Psoas muscle (tissue), 8 donors: ENCODE results near the gene KCNT2. TPM values are rescaled to one million over a fixed set of nuclear protein-coding genes. Genes with fewer than 3 reads are reported as not detected.

Experiments
- ATAC-seq, 4 donors: fragments of 200-7000 bp; cut with Tn5 transposase; one replicate each; pipeline ENCODE4 v1.9.1; 2020; ENCODE audit warnings: moderate library complexity in 3 of 4, mild to moderate bottlenecking in 2 of 4
- DNase-seq, 2 donors: peaks; one replicate each; pipeline ENCODE4 v3.0.0-alpha.2; 2020
- H3K27ac ChIP-seq: fragments of 200-600 bp; one replicate; pipeline ENCODE4 v1.8.0; 2022
- H3K27me3 ChIP-seq, 3 donors: fragments of 200-600 bp in 1 of 3; one replicate each; pipeline versions ENCODE4 v1.6.1 to v1.8.0; 2013 to 2022; ENCODE audit warnings: low read length in 2 of 3, mild to moderate bottlenecking in 2 of 3, moderate library complexity in 1 of 3; ENCODE audit not compliant: insufficient read depth in 3 of 3
- H3K36me3 ChIP-seq, 2 donors: fragments of 200-600 bp in 1 of 2; one replicate each; pipeline versions ENCODE4 v1.6.1 to v1.8.0; 2013 to 2022; ENCODE audit warnings: low read depth in 1 of 2, mild to moderate bottlenecking in 1 of 2, moderate library complexity in 1 of 2; ENCODE audit not compliant: insufficient read depth in 1 of 2
- H3K4me1 ChIP-seq: fragments of 200-600 bp; one replicate; pipeline ENCODE4 v1.8.0; 2022
- H3K4me3 ChIP-seq: fragments of 200-600 bp; one replicate; pipeline ENCODE4 v1.8.0; 2022; ENCODE audit warnings: mild to moderate bottlenecking
- H3K9me3 ChIP-seq: fragments of 200-600 bp; one replicate; pipeline ENCODE4 v1.8.0; 2022
- WGBS, 3 donors: extraction: QIAGEN DNeasy Blood & Tissue Kit; methylation state at CpG; one replicate each; pipeline versions ENCODE4 v1.1.6 to v1.1.7; 2013; 5-methylcytosine and 5-hydroxymethylcytosine counted together
- intact Hi-C, 2 donors: fragments of 100-400 bp; cut with DNase I; formaldehyde crosslinking; loops; one replicate each; pipeline versions ENCODE4 v1.11.0 to v1.14.2; 2022
- polyA plus RNA-seq, 3 donors: library from polyadenylated mRNA; stranded (reverse); fragments of 200-250 nt; gene quantifications; one replicate each; pipeline ENCODE4 v1.2.3, GENCODE V29; 2013
- total RNA-seq, 4 donors: library from RNA; stranded (reverse); fragmentation: NEBNext Ultra II Directional in 2 of 4; extraction: Animal tissue kit (Norgen Biotek cat#: 25700) in 2 of 4; gene quantifications; one replicate each; pipeline versions ENCODE4 v1.2.1 to v1.2.4, GENCODE V29; 2021 to 2023
- TF ChIP-seq, protein P1 (sequence below): fragments of 200-600 bp; IDR thresholded peaks from one replicate; pipeline ENCODE4 v1.8.0; 2022; ENCODE audit warnings: antibody characterized with exemption
- donor health status: healthy with polysubstance abuse.
- donor health status: DM: no; HTN: no; CAD: no; lungs with moderate emphysema.
- donor health status: Bipolar disorder and iron deficiency.
- donor health status: healthy.
- donor health status: DM: yes; HTN: yes; CAD: no.
- donor health status: DM: no; HTN: no; CAD: no.
- donor health status: DM: no; HTN: no; CAD: no.
- donor health status: DM: yes; HTN: yes; CAD: no.

KCNT2 gene
- total and polyA plus RNA-seq, 7 donors: 0.04 to 1.2 (median 0.12) TPM

DNA sequence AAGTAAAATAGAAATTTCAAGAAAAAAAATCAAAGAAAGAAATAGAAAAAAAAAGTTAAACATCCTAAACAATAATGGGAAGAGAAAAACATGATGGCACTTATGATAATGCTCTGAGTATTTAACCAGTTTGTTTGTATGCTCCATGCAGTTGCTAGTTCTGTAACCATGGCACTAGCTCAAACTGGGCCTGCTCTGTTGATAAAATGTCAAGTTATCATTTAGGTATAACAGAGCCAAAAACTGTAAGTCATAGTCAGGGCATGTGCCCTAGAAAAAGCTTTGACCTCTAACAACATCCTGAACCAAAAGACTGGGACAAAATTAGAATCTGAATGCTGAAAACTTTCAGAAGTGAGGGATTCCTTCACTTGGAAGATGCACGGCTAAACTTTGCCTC lies 148.9 kb downstream of the KCNT2 start:
- no peaks in the 10 kb centered on the region for H3K9me3 ChIP-seq
- H3K4me3 ChIP-seq: no peak overlapping the region
- H3K27ac ChIP-seq: no peak overlapping the region
- TF ChIP-seq, protein P1, sequence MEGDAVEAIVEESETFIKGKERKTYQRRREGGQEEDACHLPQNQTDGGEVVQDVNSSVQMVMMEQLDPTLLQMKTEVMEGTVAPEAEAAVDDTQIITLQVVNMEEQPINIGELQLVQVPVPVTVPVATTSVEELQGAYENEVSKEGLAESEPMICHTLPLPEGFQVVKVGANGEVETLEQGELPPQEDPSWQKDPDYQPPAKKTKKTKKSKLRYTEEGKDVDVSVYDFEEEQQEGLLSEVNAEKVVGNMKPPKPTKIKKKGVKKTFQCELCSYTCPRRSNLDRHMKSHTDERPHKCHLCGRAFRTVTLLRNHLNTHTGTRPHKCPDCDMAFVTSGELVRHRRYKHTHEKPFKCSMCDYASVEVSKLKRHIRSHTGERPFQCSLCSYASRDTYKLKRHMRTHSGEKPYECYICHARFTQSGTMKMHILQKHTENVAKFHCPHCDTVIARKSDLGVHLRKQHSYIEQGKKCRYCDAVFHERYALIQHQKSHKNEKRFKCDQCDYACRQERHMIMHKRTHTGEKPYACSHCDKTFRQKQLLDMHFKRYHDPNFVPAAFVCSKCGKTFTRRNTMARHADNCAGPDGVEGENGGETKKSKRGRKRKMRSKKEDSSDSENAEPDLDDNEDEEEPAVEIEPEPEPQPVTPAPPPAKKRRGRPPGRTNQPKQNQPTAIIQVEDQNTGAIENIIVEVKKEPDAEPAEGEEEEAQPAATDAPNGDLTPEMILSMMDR: no peak
- 48 to 69% (median 48%) methylated on average over 1 of the region's 1 CpG for WGBS, 3 donors
- intact Hi-C loops: no loop called here
- H3K4me1 ChIP-seq: no peaks in the 10 kb centered on the region
- H3K27me3 ChIP-seq: no peaks in the 10 kb centered on the region
- DNase-seq (no peak), ATAC-seq (no peak)
- H3K36me3 ChIP-seq: no peaks in the 10 kb centered on the region

DNA sequence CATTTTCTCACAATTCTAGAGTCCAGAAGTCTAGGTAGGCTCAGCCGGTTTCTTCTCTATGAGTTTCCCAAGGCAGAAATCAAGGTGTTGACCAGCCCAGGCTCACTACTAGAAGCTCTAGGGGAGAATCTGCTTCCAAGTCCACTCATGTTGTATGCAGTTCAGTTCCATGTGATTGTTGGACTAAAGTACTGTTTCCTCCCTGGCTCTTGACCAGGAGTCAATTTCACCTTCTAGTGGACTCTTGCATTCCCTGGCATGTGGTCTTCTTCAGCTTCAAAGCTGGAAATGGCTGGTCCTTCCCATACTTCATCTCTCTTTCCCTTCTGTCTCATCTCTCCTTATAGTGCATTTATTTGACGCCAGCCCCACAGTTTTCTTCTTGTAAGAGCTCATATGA lies 153.4 kb downstream of the KCNT2 start:
- Histone ChIP-seq H3K4me3 (no peak overlapping the region), H3K27ac (no peak overlapping the region), H3K9me3 (no peaks in the 10 kb centered on the region), H3K27me3 (no peaks in the 10 kb centered on the region), H3K36me3 (no peaks in the 10 kb centered on the region), H3K4me1 (no peaks in the 10 kb centered on the region)
- intact Hi-C loops: no loop called here
- WGBS, 3 donors: 88 to 98% (median 94%) methylated on average over 2 of the region's 2 CpGs
- TF ChIP-seq, protein P1: no peak
- DNase-seq (no peak), ATAC-seq (no peak)

DNA sequence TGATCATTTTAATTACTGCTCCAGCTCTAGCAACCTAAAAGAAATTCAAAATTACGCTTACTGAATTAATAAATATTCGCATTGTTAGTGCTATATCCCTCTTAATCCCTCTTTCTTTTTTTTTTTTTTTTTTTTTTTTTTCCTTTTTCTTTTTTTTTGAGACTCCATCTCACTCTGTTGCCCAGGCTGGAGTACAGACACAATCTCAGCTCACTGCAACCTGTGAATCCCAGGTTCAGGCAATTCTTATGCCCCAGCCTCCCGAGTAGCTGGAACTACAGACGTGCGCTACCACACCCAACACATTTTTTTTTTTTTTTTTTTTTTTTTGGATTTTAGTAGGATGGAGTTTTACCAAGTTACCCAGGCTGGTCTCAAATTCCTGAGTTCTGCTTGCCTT lies 157.1 kb downstream of the KCNT2 start:
- ATAC-seq: no peak
- no peaks in the 10 kb centered on the region for H3K36me3 ChIP-seq
- no peaks in the 10 kb centered on the region for H3K4me1 ChIP-seq
- TF ChIP-seq, protein P1: no peak
- no peak overlapping the region for H3K4me3 ChIP-seq
- no peaks in the 10 kb centered on the region for H3K9me3 ChIP-seq
- intact Hi-C loops: no loop called here
- 75 to 96% (median 95%) methylated on average over 5 of the region's 5 CpGs for WGBS, 3 donors
- no peak overlapping the region for H3K27ac ChIP-seq
- DNase-seq: no peak
- no peaks in the 10 kb centered on the region for H3K27me3 ChIP-seq

DNA sequence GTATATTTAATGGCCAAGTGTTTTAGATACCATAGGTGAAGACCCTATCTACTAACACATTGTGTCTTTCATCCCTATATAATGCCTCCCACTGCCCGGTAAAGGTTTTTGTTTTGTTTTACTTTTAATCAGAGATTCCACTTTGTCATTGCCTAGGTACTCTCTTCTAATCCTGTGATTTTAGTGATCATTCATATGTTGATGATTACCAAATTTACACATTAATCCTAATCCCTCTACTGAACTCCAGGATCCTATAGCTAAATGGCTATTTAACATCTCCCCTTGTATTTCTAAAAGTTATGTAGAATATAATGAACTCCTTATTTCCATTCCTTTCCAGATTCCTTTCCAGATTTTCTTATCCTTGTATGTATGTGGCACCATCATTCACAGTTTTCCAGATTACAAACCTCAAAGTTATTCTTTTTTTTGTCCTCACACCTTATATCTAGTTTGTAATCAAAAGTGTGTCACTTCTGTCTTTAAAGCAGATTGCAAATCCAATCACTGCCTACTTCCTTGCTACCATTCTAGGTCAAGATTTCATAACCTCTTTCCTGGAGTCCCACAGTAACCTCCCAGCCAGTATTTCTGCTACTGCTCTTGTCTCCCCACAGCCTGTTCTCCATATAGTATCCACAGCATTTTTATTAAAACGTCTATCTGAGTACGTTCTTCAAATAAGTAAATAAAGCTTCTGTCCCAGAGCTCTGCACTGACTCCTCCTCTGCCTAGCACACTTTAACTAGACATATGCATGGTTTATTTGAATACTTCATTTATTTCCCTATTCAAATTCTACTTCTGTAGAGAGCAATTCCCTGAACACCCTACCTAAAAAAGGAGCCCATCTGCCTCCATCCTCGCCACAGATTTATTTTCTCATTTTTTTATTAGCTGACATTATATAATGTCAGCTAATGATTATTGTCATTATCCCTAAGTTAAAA lies 157.8 kb downstream of the KCNT2 start:
- Histone ChIP-seq H3K36me3 (no peaks in the 10 kb centered on the region), H3K4me1 (no peaks in the 10 kb centered on the region), H3K27ac (no peak overlapping the region), H3K4me3 (no peak overlapping the region), H3K9me3 (no peaks in the 10 kb centered on the region), H3K27me3 (no peaks in the 10 kb centered on the region)
- intact Hi-C loops: no loop called here
- no peak for ATAC-seq
- TF ChIP-seq, protein P1: no peak
- no peak for DNase-seq
- WGBS, 3 donors: 70 to 72% (median 70%) methylated on average over 4 of the region's 4 CpGs
